ENCODE results near the gene AGGF1.
"Not testable (repeated sequence)": the region's sequence is repeated elsewhere in the genome, so short reads cannot be mapped to it uniquely, and the experiment has no call there.

The AGGF1 gene

DNA sequence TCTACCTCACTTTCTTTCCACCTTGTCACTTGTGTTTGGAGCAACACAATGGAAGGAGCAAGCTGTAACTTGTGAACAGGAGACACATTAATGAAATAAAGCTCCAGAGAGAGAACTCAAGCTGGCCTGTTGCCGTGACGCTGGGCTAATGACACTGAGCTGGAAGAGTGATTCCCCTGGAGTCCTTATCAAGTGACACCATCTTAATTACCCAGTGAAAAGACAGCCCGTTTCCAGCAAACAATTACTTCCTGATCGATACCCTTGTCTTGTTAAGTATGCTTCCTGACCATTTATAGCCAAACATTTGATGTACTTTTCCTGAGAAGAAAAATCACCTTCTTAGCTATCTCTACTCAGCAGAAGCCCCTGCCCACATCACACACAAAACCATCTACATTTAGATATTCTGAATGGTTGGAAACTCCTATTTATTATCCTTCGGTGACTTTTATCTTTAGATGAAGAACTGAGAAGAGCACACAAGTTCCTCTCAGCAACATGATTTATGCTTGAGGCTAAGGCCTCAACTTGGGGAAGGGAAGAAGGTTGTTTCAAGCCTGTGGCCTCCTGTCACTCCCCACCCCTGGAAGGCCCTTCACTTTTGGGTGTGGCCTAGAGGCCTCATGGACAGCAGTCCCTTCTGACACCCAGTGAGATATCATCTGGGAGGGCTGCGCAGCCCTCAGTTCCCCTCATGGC, 43.2 kb upstream of the AGGF1 start:
- H3K36me3 ChIP-seq (ENCODE audit: low read depth), result no peaks in the 10 kb centered on the region
- H3K4me1 ChIP-seq (ENCODE audit: insufficient read depth, poor library complexity, severe bottlenecking), result no peaks in the 10 kb centered on the region
- H3K4me3 ChIP-seq (ENCODE audit: severe bottlenecking), result no peak overlapping the region
- DNase-seq (ENCODE audit: low spot score), result no peak
- H3K27ac ChIP-seq (ENCODE audit: poor library complexity, severe bottlenecking), result no peak overlapping the region
- no peak for ATAC-seq (ENCODE audit: low read depth)
- TF ChIP-seq, protein P1, sequence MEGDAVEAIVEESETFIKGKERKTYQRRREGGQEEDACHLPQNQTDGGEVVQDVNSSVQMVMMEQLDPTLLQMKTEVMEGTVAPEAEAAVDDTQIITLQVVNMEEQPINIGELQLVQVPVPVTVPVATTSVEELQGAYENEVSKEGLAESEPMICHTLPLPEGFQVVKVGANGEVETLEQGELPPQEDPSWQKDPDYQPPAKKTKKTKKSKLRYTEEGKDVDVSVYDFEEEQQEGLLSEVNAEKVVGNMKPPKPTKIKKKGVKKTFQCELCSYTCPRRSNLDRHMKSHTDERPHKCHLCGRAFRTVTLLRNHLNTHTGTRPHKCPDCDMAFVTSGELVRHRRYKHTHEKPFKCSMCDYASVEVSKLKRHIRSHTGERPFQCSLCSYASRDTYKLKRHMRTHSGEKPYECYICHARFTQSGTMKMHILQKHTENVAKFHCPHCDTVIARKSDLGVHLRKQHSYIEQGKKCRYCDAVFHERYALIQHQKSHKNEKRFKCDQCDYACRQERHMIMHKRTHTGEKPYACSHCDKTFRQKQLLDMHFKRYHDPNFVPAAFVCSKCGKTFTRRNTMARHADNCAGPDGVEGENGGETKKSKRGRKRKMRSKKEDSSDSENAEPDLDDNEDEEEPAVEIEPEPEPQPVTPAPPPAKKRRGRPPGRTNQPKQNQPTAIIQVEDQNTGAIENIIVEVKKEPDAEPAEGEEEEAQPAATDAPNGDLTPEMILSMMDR (IDR thresholded peaks at IDR 0.05; ENCODE audit: poor library complexity, severe bottlenecking), result no peak
- no peaks in the 10 kb centered on the region for H3K27me3 ChIP-seq (ENCODE audit: insufficient read depth, poor library complexity, severe bottlenecking)
- H3K9me3 ChIP-seq (ENCODE audit: severe bottlenecking), result no peaks in the 10 kb centered on the region

DNA sequence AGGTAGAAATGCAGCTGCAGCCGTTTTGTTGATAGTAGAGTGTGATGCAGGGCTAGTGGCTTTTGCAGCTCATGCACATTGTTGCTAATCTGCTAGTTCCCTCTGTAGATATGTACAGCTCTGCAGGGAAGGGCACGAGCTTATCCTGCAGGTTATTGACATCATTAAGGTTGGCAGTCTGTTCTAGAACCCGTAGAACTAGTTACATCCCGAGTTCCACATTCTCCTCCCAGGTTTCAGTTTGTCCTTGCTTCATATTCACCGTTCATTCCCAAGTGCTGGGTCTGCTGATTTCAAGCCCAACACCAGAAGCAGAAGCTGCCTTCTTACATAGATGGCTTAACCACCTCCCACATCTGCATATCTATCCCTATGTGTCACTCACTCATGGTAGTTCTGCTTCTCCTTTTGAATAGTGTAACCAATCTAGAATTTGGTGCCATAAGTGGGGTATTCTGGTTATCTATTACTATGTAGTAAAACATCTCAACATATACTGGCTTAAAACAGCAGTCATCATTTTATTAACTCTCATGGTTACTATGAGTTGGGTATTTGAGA, 39.2 kb upstream of the AGGF1 start:
- Histone ChIP-seq H3K27ac (ENCODE audit: poor library complexity, severe bottlenecking) (no peak overlapping the region), H3K36me3 (ENCODE audit: low read depth) (no peaks in the 10 kb centered on the region), H3K4me1 (ENCODE audit: insufficient read depth, poor library complexity, severe bottlenecking) (no peaks in the 10 kb centered on the region), H3K27me3 (ENCODE audit: insufficient read depth, poor library complexity, severe bottlenecking) (peaks cover under 1% of the 10 kb centered on the region), H3K4me3 (ENCODE audit: severe bottlenecking) (no peak overlapping the region), H3K9me3 (ENCODE audit: severe bottlenecking) (no peaks in the 10 kb centered on the region)
- no peak for DNase-seq (ENCODE audit: low spot score)
- TF ChIP-seq, protein P1 (IDR thresholded peaks at IDR 0.05; ENCODE audit: poor library complexity, severe bottlenecking), result no peak
- no peak for ATAC-seq (ENCODE audit: low read depth)

DNA sequence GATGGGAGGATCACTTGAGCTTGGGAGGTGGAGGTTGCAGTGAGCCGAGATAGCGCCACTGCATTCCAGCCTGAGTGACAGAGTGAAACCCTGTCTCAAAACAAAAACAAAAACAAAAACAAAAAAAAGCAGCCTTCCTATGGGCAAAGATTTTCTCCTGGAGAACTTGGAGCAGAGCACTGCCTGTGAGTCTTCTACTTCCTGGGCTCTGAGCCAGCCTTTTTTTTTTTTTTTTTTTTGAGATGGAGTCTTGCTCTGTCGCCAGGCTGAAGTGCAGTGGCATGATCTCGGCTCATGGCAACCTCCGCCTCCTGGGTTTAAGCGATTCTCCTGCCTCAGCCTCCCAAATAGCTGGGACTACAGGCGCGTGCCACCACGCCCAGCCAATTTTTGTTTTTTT, 36.8 kb upstream of the AGGF1 start:
- ATAC-seq (ENCODE audit: low read depth); H3K27ac ChIP-seq (ENCODE audit: poor library complexity, severe bottlenecking); H3K4me1 ChIP-seq (ENCODE audit: insufficient read depth, poor library complexity, severe bottlenecking); H3K36me3 ChIP-seq (ENCODE audit: low read depth); H3K27me3 ChIP-seq (ENCODE audit: insufficient read depth, poor library complexity, severe bottlenecking); H3K4me3 ChIP-seq (ENCODE audit: severe bottlenecking); DNase-seq (ENCODE audit: low spot score); H3K9me3 ChIP-seq (ENCODE audit: severe bottlenecking): not testable (repeated sequence)

DNA sequence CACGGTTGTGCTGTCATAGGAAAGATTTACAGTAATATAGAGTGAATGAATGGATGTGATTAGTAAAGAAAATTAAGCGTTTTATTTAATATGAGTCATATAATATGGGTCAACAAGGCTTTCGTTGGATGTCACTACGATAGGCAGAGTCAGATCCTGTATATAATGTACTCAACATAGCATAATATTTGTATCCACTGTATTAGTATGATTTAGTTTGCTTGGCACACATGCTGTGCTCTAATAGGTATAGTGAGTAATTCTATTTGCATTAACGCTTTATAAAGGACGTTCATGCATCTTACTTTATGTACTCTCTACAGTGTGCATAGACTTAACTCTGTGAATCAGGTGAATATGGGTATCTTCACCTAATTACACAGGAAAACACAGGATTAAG, 35.9 kb upstream of the AGGF1 start:
- DNase-seq (ENCODE audit: low spot score), result no peak
- no peak overlapping the region for H3K27ac ChIP-seq (ENCODE audit: poor library complexity, severe bottlenecking)
- no peaks in the 10 kb centered on the region for H3K4me1 ChIP-seq (ENCODE audit: insufficient read depth, poor library complexity, severe bottlenecking)
- no peaks in the 10 kb centered on the region for H3K9me3 ChIP-seq (ENCODE audit: severe bottlenecking)
- no peaks in the 10 kb centered on the region for H3K36me3 ChIP-seq (ENCODE audit: low read depth)
- peaks cover 3% of the 10 kb centered on the region for H3K27me3 ChIP-seq (ENCODE audit: insufficient read depth, poor library complexity, severe bottlenecking)
- TF ChIP-seq, protein P1 (IDR thresholded peaks at IDR 0.05; ENCODE audit: poor library complexity, severe bottlenecking), result no peak
- H3K4me3 ChIP-seq (ENCODE audit: severe bottlenecking), result no peak overlapping the region
- no peak for ATAC-seq (ENCODE audit: low read depth)

DNA sequence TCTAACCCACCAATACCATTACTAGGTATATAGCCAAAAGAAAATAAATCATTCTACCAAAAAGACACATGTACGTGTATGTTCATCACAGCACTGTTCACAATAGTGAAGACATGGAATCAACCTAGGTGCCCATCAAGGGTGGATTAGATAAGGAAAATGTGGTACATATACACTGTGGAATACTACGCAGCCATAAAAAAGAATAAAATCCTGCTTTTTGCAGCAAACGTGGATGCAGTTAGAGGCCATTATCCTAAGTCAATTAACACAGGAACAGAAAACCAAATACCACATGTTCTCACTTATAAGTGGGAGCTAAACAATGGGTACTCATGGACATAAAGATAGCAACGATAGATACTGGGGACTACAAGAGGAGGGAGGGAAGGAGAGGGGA, 32.0 kb upstream of the AGGF1 start:
- not testable (repeated sequence) for H3K27me3 ChIP-seq (ENCODE audit: insufficient read depth, poor library complexity, severe bottlenecking); DNase-seq (ENCODE audit: low spot score); H3K4me3 ChIP-seq (ENCODE audit: severe bottlenecking); H3K36me3 ChIP-seq (ENCODE audit: low read depth); H3K4me1 ChIP-seq (ENCODE audit: insufficient read depth, poor library complexity, severe bottlenecking); H3K9me3 ChIP-seq (ENCODE audit: severe bottlenecking); ATAC-seq (ENCODE audit: low read depth); H3K27ac ChIP-seq (ENCODE audit: poor library complexity, severe bottlenecking)

DNA sequence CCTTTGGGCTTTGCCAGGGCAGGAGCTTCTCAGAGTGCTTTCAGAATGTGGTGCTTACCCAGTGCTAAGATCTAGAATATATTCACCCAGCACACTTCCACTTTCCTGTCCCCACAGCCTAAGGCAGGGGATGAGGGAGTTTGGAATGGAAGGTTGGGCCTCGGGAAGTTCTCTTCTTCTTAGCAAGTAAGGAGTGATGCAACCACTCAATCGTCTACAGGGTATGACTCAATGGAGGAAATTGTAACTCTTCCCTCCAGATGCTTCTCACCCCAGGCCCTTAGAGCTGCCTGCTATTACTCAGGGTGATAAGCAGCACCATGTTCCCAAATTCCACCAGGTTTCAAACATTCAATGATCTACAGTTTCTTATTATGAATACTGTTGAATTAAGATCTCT, 30.8 kb upstream of the AGGF1 start:
- no peak overlapping the region for H3K27ac ChIP-seq (ENCODE audit: poor library complexity, severe bottlenecking)
- TF ChIP-seq, protein P1 (IDR thresholded peaks at IDR 0.05; ENCODE audit: poor library complexity, severe bottlenecking), result no peak

More for the DNA sequence above, 30.8 kb upstream of the AGGF1 start:
- ATAC-seq (ENCODE audit: low read depth), result peak; percentile 89
- Histone ChIP-seq H3K36me3 (ENCODE audit: low read depth) (no peaks in the 10 kb centered on the region), H3K4me1 (ENCODE audit: insufficient read depth, poor library complexity, severe bottlenecking) (no peaks in the 10 kb centered on the region), H3K9me3 (ENCODE audit: severe bottlenecking) (no peaks in the 10 kb centered on the region), H3K4me3 (ENCODE audit: severe bottlenecking) (no peak overlapping the region), H3K27me3 (ENCODE audit: insufficient read depth, poor library complexity, severe bottlenecking) (peaks cover 3% of the 10 kb centered on the region)
- DNase-seq (ENCODE audit: low spot score), result no peak

Measured in RWPE2 (cell line).